Measurements from ENCODE around the gene NFIA. TPM values are rescaled to one million over a fixed set of nuclear protein-coding genes. Genes with fewer than 3 reads are reported as not detected.
A peak's percentile ranks its signal among the peaks of the same experiment; 100 is the strongest.

NFIA gene
- total RNA-seq, 6 donors from 2014 or later: 33.5 to 94.3 (median 44.9) TPM

DNA sequence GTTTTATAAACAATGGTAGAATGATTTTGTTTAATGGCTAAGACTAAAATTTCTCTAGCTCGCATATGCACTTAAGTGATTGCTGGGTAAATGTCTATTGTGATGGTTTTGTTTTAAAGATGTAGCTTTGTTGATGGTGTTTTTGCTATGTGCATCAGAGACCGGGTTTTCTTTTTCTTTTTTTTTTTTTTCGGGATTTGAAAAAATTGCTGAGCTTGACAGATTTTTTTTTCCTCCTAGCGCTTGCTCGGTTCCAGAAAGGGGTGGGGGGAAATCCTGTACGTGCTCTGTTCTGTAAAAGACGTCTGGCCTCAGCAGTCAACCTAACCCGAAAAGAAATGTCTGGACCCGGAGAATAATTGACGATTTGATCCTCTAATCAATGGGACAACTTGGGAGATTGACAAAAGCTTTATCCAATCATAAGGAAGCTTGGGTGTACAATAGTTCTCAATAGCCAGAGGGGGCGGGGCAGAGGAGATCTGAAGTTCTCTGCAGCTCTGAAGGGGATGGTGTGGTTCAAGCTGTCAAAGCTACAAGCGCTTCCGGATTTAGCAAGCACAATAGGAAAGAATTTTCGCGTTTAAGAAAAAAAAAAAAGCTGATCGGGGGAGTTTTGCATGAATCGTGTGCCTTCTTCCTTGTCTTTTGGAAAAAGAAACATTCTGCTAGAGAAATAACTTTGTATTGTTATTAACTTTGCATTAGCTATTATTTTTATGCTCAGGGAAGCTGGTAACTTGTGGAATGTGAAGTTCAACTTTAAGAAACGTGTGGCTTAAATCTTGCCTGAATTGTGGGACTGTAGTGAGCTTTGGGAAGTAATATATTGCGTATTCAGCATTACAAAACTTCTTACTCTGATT is 4.5 kb upstream of the NFIA start:
- 1% methylated on average over 19 of the region's 19 CpGs for WGBS, 2 donors
- peak overlapping the region; percentile 83 to 89 (median 85) for H3K27ac ChIP-seq
- no peaks in the 10 kb centered on the region for H3K9me3 ChIP-seq
- ATAC-seq (ENCODE audit: low FRiP score in 2 of 2) (peak; percentile 89 to 94), DNase-seq (peak in 1 of 2 donors; percentile 96)
- H3K36me3 ChIP-seq: no peaks in the 10 kb centered on the region
- peaks cover 36 to 51% (median 46%) of the 10 kb centered on the region in 4 donors for H3K4me1 ChIP-seq
- TF ChIP-seq POLR2A (IDR thresholded peaks at IDR 0.05) (peak in 1 of 4 donors; percentile 43), POLR2AphosphoS5 (IDR thresholded peaks at IDR 0.05) (peak in 1 of 2 donors; percentile 31)
- TF ChIP-seq, protein P1, sequence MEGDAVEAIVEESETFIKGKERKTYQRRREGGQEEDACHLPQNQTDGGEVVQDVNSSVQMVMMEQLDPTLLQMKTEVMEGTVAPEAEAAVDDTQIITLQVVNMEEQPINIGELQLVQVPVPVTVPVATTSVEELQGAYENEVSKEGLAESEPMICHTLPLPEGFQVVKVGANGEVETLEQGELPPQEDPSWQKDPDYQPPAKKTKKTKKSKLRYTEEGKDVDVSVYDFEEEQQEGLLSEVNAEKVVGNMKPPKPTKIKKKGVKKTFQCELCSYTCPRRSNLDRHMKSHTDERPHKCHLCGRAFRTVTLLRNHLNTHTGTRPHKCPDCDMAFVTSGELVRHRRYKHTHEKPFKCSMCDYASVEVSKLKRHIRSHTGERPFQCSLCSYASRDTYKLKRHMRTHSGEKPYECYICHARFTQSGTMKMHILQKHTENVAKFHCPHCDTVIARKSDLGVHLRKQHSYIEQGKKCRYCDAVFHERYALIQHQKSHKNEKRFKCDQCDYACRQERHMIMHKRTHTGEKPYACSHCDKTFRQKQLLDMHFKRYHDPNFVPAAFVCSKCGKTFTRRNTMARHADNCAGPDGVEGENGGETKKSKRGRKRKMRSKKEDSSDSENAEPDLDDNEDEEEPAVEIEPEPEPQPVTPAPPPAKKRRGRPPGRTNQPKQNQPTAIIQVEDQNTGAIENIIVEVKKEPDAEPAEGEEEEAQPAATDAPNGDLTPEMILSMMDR (IDR thresholded peaks at IDR 0.05): no peak
- H3K4me3 ChIP-seq: peak overlapping the region; percentile 41 to 71 (median 54)
- H3K27me3 ChIP-seq: no peaks in the 10 kb centered on the region

DNA sequence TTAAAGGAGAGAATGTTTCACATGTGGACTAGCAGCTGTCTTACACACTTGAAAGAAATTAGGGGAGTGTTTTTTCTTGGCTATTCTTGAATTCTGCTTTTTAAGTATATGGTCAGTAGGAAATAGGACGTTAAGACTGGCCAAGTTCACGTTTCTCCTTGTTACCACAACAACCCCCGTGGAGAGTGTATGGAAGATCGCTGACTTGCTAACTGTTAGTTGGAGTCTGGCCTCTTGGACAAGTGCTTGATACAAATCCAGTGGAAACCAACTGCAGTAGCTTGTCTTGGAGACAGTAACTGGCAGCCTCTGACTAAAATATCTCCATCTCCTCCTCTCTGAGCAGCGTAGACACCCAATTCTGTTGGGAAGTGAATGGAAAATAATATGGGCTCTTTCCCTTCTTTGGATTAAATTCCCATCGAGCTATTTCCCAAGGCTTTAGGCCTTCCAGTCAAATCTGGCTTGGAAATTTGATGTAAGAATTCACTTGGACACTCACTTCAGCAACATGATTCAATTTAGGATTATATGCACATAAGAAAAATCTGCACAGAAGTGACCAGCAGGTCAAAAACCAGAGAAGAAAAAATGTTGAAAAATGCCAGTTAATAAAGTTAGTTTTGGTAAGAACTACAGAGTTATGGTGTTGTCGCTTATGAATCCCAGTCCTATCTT is 3.6 kb upstream of the NFIA start:
- Histone ChIP-seq H3K27ac (peak overlapping the region; percentile 83 to 89 (median 85)), H3K9me3 (no peaks in the 10 kb centered on the region), H3K4me3 (peak overlapping the region in 3 of 4 donors; percentile 52 to 71 (median 56)), H3K27me3 (no peaks in the 10 kb centered on the region), H3K4me1 (peaks cover 36 to 51% (median 46%) of the 10 kb centered on the region in 4 donors), H3K36me3 (no peaks in the 10 kb centered on the region)
- WGBS, 2 donors: 38 to 43% methylated on average over 7 of the region's 7 CpGs
- ATAC-seq (ENCODE audit: low FRiP score in 2 of 2) (no peak), DNase-seq (no peak)
- TF ChIP-seq, protein P1 (IDR thresholded peaks at IDR 0.05): no peak
- no peak for TF ChIP-seq POLR2AphosphoS5 (IDR thresholded peaks at IDR 0.05)
- no peak for TF ChIP-seq POLR2A (IDR thresholded peaks at IDR 0.05)
- no peak for TF ChIP-seq EP300 (IDR thresholded peaks at IDR 0.05)

DNA sequence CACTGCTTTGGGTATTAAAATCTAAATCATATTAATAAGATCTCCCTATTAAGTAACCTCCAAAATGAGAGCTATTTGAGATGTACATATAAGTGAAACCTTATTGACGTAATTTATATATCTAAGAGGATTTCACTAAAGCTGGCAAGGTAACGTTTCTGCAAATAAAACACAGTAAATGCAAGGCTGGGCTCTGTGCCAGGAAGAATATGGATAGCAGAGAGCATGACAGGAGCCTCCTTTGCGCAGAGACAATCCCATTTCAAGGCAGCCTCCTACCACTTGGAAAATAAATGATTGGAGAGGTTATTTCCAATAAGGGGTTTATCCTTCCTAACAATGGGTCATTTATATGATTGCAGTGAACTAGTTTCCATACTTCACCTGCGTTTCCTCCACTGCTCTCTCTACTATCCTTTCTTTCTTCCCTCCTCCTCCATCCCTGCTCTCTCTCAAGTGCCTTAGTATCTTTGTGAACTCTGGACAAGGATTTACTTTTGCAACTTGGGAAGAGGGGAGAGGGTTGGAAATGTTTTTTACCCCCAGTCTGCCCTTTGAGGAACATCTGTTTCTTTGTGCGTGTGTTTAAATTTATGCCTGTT is 3.0 kb upstream of the NFIA start:
- WGBS, 2 donors: 45 to 47% methylated on average over 5 of the region's 5 CpGs
- peak overlapping the region in 3 of 4 donors; percentile 83 to 94 (median 85) for H3K27ac ChIP-seq
- H3K36me3 ChIP-seq: no peaks in the 10 kb centered on the region
- no peak for ATAC-seq (ENCODE audit: low FRiP score in 2 of 2)
- no peak for TF ChIP-seq EP300 (IDR thresholded peaks at IDR 0.05)
- TF ChIP-seq, protein P1 (IDR thresholded peaks at IDR 0.05): no peak
- TF ChIP-seq POLR2A (IDR thresholded peaks at IDR 0.05): no peak
- TF ChIP-seq POLR2AphosphoS5 (IDR thresholded peaks at IDR 0.05): no peak
- H3K4me3 ChIP-seq: no peak overlapping the region
- H3K27me3 ChIP-seq: no peaks in the 10 kb centered on the region
- H3K4me1 ChIP-seq: peaks cover 36 to 51% (median 47%) of the 10 kb centered on the region in 4 donors
- DNase-seq: no peak
- H3K9me3 ChIP-seq: no peaks in the 10 kb centered on the region

DNA sequence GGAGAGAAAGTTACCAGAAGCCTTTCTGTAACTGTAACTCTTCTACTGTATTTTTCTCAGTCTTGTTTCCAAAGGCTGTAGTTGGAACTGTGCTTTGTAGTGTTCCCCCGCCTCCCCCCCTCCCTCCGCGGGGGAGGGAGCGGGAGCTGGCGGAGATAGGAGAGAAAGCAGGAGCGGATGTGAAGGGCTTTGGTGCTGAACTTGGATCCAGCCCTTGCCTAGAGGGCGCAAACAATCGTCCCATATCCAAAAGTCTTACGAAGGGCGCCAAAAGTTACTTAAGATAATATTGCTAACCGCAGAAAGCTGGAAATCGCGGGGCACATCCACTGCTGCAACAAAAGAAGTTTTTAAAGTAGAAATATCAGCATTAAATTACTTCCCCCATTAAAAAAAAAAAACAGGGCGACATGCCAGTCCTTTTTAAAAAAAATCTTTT is 2.4 kb upstream of the NFIA start:
- no peaks in the 10 kb centered on the region for H3K27me3 ChIP-seq
- 3 to 16% methylated on average over 13 to 14 of the region's 14 CpGs for WGBS, 2 donors
- peak overlapping the region; percentile 9 to 94 (median 80) for H3K27ac ChIP-seq
- H3K9me3 ChIP-seq: no peaks in the 10 kb centered on the region
- H3K4me3 ChIP-seq: peak overlapping the region in 3 of 4 donors; percentile 6 to 34 (median 13)
- peak; percentile 80 to 87 for DNase-seq
- H3K36me3 ChIP-seq: no peaks in the 10 kb centered on the region
- TF ChIP-seq POLR2A (IDR thresholded peaks at IDR 0.05): peak in 1 of 4 donors; percentile 12
- peak; percentile 34 to 55 for TF ChIP-seq POLR2AphosphoS5 (IDR thresholded peaks at IDR 0.05)
- no peak for TF ChIP-seq EP300 (IDR thresholded peaks at IDR 0.05)
- peak in 1 of 2 donors; percentile 60 for ATAC-seq (ENCODE audit: low FRiP score in 2 of 2)
- peaks cover 36 to 53% (median 47%) of the 10 kb centered on the region in 4 donors for H3K4me1 ChIP-seq

All from upper lobe of left lung (tissue), 6 donors.